Measurements from ENCODE around the gene PPP6R2. TPM values are rescaled to one million over a fixed set of nuclear protein-coding genes. Genes with fewer than 3 reads are reported as not detected.
A peak's percentile ranks its signal among the peaks of the same experiment; 100 is the strongest.

Gene PPP6R2
- total and polyA plus RNA-seq, 2 of the 8 experiments (the other 6 are each of a cell fraction or from before 2014, with no cell fraction given): 25.0 to 32.2 TPM

DNA sequence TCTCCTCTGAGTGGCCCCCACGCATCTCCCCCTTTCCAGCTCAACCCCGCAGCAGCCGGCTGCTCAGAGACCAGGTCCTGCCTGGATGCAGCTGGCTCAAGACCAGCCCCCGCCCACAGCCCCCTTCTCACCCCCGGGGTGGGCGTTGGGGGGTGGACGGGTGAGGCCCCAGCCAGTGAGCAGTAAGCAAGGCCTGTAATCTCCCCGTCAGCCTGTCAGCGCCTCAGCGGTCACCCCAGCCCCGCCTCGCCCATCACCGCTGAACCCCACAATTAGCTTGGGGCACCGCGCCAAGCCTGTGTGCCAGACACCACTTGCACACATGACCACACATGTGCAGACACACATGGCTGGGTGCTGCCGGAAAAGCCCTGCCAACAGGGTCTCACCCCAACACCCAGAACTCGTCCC is 41.5 kb upstream of the PPP6R2 start:
- Histone ChIP-seq H2BK5ac (ENCODE audit: low read depth, low read length) (no peak overlapping the region; the same call in 1 of the 2 replicates), H4K91ac (replicated peaks; ENCODE audit: insufficient read length, low read length) (no peak overlapping the region), H3K56ac (replicated peaks; ENCODE audit: insufficient read length, low read depth, low read length) (no peak overlapping the region), H2BK12ac (ENCODE audit: low read depth, low read length) (no peak overlapping the region), H4K8ac (ENCODE audit: extremely low read depth, insufficient read depth, low read length) (no peak overlapping the region), H2AFZ (ENCODE audit: low read length) (no peak overlapping the region), H2BK15ac (ENCODE audit: low read length) (no peak overlapping the region), H3K27me3 (replicated peaks in 1 of 4; ENCODE audit: control insufficient read depth in 3 of 4, extremely low read depth in 1 of 4, insufficient read depth in 3 of 4, low read length in 3 of 4) (no peaks in the 10 kb centered on the region; a peak in 2 of 7 replicates), H3K9me3 (ENCODE audit: insufficient read depth in 2 of 2, low read depth in 1 of 2, low read length in 1 of 2) (no peaks in the 10 kb centered on the region), H3K4me1 (replicated peaks in 1 of 4; ENCODE audit: control insufficient read depth in 3 of 4, insufficient read depth in 4 of 4, low read length in 3 of 4) (peaks cover 3 to 45% (median 25%) of the 10 kb centered on the region in 4 experiments), H3K4me2 (ENCODE audit: insufficient read depth in 1 of 2, low read depth in 2 of 2, low read length in 2 of 2) (no peak overlapping the region), H3K9ac (replicated peaks in 1 of 4; ENCODE audit: extremely low read depth in 1 of 4, low read depth in 3 of 4, low read length in 3 of 4) (no peak overlapping the region), H4K5ac (ENCODE audit: insufficient read length, low read depth, low read length) (no peak overlapping the region), H2BK20ac (ENCODE audit: low read length) (no peak overlapping the region), H3K79me1 (ENCODE audit: low read depth, low read length) (peaks cover 18% of the 10 kb centered on the region), H3K18ac (ENCODE audit: extremely low read depth, low read length) (no peak overlapping the region), H3K79me2 (ENCODE audit: control insufficient read depth in 1 of 2, insufficient read depth in 2 of 2, low read length in 2 of 2) (peaks cover 0 to 29% of the 10 kb centered on the region in 2 experiments; a peak in 3 of 4 replicates), H3K4ac (replicated peaks; ENCODE audit: insufficient read length, low read depth, low read length) (no peak overlapping the region), H4K20me1 (replicated peaks in 1 of 2; ENCODE audit: control insufficient read depth in 1 of 2, insufficient read depth in 2 of 2, low read length in 2 of 2) (peaks cover 16 to 36% of the 10 kb centered on the region in 2 experiments), H2BK120ac (replicated peaks; ENCODE audit: low read depth, low read length) (no peak overlapping the region), H3K36me3 (ENCODE audit: control insufficient read depth in 2 of 4, insufficient read depth in 4 of 4, low read length in 3 of 4) (no peaks in the 10 kb centered on the region), H2AK5ac (ENCODE audit: low read depth, low read length) (0 out of 2 replicates have a peak overlapping the region, but pooled peaks have one; percentile 28), H3K27ac (ENCODE audit: low read depth, low read length) (no peak overlapping the region), H3K23me2 (ENCODE audit: low read depth, low read length) (peaks cover 9% of the 10 kb centered on the region; the same call in 1 of the 2 replicates), H3K4me3 (ENCODE audit: extremely low read depth in 1 of 4, insufficient read depth in 2 of 4, low read depth in 3 of 4, low read length in 4 of 4) (no peak overlapping the region), H3K14ac (ENCODE audit: insufficient read length) (no peak overlapping the region), H3K23ac (ENCODE audit: insufficient read length) (no peak overlapping the region)
- 100% methylated on average over 1 of the region's 17 CpGs; no CpG with 5 or more reads in 1 of the 2 experiments for WGBS, 2 experiments (ENCODE audit: extremely low coverage in 1 of 2, insufficient coverage in 1 of 2, insufficient read length in 1 of 2, insufficient replicate concordance in 2 of 2, low coverage in 1 of 2, low lambda C conversion rate in 2 of 2, missing lambda C conversion rate in 1 of 2)
- POLR2A ChIA-PET (ENCODE audit: partially characterized antibody): interaction anchor here (1.6 kb wide), 1 partner anchor 10 kb away, joined by 4 read pairs; no protein-coding TSS in a partner anchor
- CTCF ChIA-PET (ENCODE audit: partially characterized antibody): interaction anchor here (1.1 to 2.0 kb wide), 5 partner anchors 8 to 94 kb away, joined by 3 to 8 read pairs (median 3); no protein-coding TSS in a partner anchor
- FAIRE-seq (no peak), DNase-seq (ENCODE audit: low read depth in 1 of 2, low spot score in 2 of 2) (no peak)
- no peak for TF ChIP-seq CTBP2 (IDR thresholded peaks at IDR 0.05; ENCODE audit: borderline replicate concordance, insufficient read depth, insufficient read length, low read length)
- TF ChIP-seq BACH1 (IDR thresholded peaks at IDR 0.05; ENCODE audit: low read length): no peak
- no peak for TF ChIP-seq CHD2 (IDR thresholded peaks at IDR 0.05; ENCODE audit: low read length)
- no peak for TF ChIP-seq TEAD4 (IDR thresholded peaks at IDR 0.05; ENCODE audit: low read depth, low read length)
- no peak for TF ChIP-seq SP2 (IDR thresholded peaks at IDR 0.05; ENCODE audit: low read length)
- TF ChIP-seq RFX5 (IDR thresholded peaks at IDR 0.05; ENCODE audit: borderline replicate concordance, low read depth, low read length): no peak
- no peak for TF ChIP-seq E2F6 (IDR thresholded peaks at IDR 0.05)
- no peak for TF ChIP-seq POLR2AphosphoS5 (IDR thresholded peaks at IDR 0.05; ENCODE audit: low read depth, low read length)
- no peak for TF ChIP-seq SRF (IDR thresholded peaks at IDR 0.05; ENCODE audit: low read depth, low read length)
- no peak for TF ChIP-seq NANOG (IDR thresholded peaks at IDR 0.05; ENCODE audit: insufficient read depth, low read depth, low read length, poor library complexity, severe bottlenecking)
- TF ChIP-seq HDAC2 (IDR thresholded peaks at IDR 0.05; ENCODE audit: borderline replicate concordance in 1 of 2, low read depth in 2 of 2, low read length in 2 of 2): no peak
- TF ChIP-seq FOSL1 (IDR thresholded peaks at IDR 0.05; ENCODE audit: insufficient read depth, low read depth, low read length): no peak
